ENCODE measurements around the gene EIF3B. TPM values are rescaled to one million over a fixed set of nuclear protein-coding genes. Genes with fewer than 3 reads are reported as not detected.
A peak's percentile ranks its signal among the peaks of the same experiment; 100 is the strongest.

EIF3B gene
- total and polyA plus RNA-seq, 3 donors from 2014 or later, result 165 to 263 (median 237) TPM

DNA sequence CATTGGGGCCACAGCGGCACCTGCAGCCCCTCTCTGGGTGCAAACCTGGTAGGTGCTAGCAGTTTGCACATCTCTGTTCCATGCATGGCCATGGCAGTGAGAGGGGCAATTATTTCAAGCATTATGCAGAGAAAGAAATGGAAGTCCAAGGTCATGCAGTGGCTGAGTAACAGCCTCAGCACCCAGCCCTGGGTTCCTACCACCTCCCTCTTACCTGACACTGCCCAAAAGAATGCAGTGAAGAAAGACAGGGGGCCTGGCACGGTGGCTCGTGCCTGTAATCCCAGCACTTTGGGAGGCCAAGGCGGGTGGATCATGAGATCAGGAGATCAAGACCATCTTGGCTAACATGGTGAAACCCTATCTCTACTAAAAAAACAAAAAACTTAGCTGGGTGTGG is 43.9 kb downstream of the EIF3B start:
- Histone ChIP-seq H3K36me3 (ENCODE audit: low read depth, missing control alignments) (no peaks in the 10 kb centered on the region), H3K4me3 (no peak overlapping the region), H3K4me1 (peaks cover 34% of the 10 kb centered on the region), H3K27me3 (no peaks in the 10 kb centered on the region), H3K27ac (no peak overlapping the region), H3K9me3 (no peaks in the 10 kb centered on the region)
- TF ChIP-seq, protein P1, sequence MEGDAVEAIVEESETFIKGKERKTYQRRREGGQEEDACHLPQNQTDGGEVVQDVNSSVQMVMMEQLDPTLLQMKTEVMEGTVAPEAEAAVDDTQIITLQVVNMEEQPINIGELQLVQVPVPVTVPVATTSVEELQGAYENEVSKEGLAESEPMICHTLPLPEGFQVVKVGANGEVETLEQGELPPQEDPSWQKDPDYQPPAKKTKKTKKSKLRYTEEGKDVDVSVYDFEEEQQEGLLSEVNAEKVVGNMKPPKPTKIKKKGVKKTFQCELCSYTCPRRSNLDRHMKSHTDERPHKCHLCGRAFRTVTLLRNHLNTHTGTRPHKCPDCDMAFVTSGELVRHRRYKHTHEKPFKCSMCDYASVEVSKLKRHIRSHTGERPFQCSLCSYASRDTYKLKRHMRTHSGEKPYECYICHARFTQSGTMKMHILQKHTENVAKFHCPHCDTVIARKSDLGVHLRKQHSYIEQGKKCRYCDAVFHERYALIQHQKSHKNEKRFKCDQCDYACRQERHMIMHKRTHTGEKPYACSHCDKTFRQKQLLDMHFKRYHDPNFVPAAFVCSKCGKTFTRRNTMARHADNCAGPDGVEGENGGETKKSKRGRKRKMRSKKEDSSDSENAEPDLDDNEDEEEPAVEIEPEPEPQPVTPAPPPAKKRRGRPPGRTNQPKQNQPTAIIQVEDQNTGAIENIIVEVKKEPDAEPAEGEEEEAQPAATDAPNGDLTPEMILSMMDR (IDR thresholded peaks at IDR 0.05), result no peak
- TF ChIP-seq POLR2A (IDR thresholded peaks at IDR 0.05), result no peak
- WGBS, 2 donors, result 88 to 95% methylated on average over 4 of the region's 4 CpGs
- intact Hi-C loops (cut with DNase I; ENCODE audit: low total_unique reads), result no loop called here
- no peak for DNase-seq

DNA sequence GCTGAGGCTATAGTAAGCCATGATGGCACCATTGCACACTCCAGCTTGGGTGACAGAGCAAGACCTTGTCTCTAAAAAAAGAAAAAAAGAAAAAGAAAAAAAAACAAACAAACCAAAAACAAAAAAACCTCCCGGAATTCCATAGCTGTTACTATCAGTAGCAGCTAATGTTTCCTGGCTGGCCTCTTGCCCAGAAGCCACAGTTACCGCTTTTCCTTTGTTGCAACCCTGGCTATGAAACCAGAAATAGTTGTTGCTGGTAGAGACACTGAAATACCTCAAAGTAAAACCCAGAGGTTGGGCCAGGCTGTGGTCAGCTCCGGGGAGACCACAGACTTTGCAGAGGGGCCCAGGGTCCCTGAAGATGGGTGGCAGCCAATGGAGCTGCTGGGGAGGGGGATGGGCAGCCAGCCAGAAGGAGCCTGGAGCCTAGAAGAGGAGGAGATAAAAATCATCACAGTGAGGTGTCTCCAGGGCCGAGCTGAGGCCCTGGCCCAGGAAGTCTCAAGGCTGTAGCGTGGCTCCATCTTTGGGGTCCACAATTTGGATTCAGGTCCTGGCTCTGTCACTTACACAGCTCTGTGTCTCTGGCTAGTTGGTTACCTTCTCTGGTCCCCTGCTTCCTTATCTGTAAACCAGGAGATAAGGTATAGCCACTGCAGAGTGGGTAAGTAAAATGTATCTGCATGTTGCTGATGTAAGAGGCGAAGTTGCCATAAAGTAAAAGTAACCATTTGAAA is 45.4 kb downstream of the EIF3B start:
- Histone ChIP-seq H3K4me3 (no peak overlapping the region), H3K27me3 (no peaks in the 10 kb centered on the region), H3K9me3 (no peaks in the 10 kb centered on the region), H3K27ac (peak overlapping the region; percentile 76 to 82), H3K4me1 (peaks cover 33% of the 10 kb centered on the region), H3K36me3 (ENCODE audit: low read depth, missing control alignments) (no peaks in the 10 kb centered on the region)
- DNase-seq, result peak; percentile 91
- intact Hi-C loops (cut with DNase I; ENCODE audit: low total_unique reads), result no loop called here
- TF ChIP-seq POLR2A (IDR thresholded peaks at IDR 0.05), result no peak
- TF ChIP-seq, protein P1 (IDR thresholded peaks at IDR 0.05), result no peak
- WGBS, 2 donors, result 21 to 26% methylated on average over 6 of the region's 6 CpGs

DNA sequence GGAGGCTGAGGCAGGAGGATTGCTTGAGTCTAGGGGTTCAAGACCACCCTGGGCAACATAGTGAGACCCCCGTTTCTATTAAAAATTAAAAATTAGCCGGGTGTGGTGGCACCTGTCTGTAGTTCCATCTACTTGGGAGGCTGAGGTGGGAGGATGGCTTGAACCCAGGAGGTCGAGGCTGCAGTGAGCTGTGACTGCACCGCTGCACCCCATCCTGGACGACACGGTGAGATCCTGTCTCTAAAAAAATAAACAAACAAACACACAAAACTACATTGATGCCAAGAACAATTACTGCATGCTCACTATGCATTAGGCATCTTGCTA is 48.0 kb downstream of the EIF3B start:
- H3K36me3 ChIP-seq (ENCODE audit: low read depth, missing control alignments), result no peaks in the 10 kb centered on the region
- peaks cover 44% of the 10 kb centered on the region for H3K4me1 ChIP-seq
- intact Hi-C loops (cut with DNase I; ENCODE audit: low total_unique reads), result no loop called here

DNA sequence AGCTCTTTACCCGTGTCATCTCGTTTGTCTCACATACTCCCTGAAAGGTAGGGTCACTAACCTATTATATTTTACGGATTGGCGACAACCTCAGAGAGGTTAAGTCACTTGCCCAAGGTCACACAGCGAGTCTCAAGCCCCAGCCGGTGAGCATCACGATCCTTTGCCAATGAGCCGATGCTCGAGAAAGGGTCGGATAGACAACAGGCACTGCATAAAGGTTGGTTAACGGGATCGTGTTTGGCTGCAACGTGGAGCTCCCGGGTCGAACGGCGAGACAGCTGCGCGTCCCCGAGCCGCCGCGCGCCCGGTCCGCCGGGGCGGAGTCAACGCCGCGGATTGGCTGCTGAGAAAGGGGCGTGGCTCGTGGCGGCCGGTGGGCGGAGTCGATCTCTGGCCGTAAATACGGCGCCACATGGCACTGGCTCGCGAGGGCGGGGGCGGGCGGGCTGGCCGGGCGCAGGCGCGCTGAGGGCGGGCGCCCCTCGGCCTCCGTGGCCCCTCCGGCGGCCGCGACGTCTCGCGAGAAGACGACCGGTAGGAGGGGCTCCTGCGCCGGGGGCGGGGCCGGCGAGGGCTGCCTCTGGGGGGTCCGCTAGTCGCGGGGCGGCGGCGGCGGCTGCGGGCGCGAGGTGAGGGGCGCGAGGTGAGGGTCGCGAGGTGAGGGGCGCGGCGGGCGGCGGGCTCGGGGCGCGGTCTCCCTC is 48.5 kb downstream of the EIF3B start, which contains the start of gene CHST12:
Gene CHST12 (plus strand): TSS at position 598 of the 704 bp plus-strand sequence. CDS start 29,029 bp downstream, outside the sequence.
- intact Hi-C loops (cut with DNase I; ENCODE audit: low total_unique reads), result no loop called here
- peak; percentile 97 for DNase-seq
- Histone ChIP-seq H3K36me3 (ENCODE audit: low read depth, missing control alignments) (no peaks in the 10 kb centered on the region), H3K9me3 (no peaks in the 10 kb centered on the region), H3K27me3 (no peaks in the 10 kb centered on the region), H3K4me1 (peaks cover 47% of the 10 kb centered on the region), H3K27ac (peak within 1 kb of the TSS; percentile 83 to 86), H3K4me3 (peak within 1 kb of the TSS; percentile 88 to 92)
- TF ChIP-seq, protein P1 (IDR thresholded peaks at IDR 0.05), result no peak
- TF ChIP-seq POLR2A (IDR thresholded peaks at IDR 0.05), result no peak
- 1 to 3% methylated on average over 11 to 74 of the region's 89 CpGs for WGBS, 2 donors

More for the DNA sequence above, 48.0 kb downstream of the EIF3B start:
- Histone ChIP-seq H3K27me3 (no peaks in the 10 kb centered on the region), H3K27ac (peak overlapping the region; percentile 59 to 83), H3K4me3 (peak overlapping the region in 1 of 2 donors; percentile 53), H3K9me3 (no peaks in the 10 kb centered on the region)
- TF ChIP-seq, protein P1 (IDR thresholded peaks at IDR 0.05), result no peak
- no peak for TF ChIP-seq POLR2A (IDR thresholded peaks at IDR 0.05)
- DNase-seq, result no peak
- 29 to 37% methylated on average over 6 of the region's 6 CpGs for WGBS, 2 donors

Measured in testis (tissue), 3 donors.